Astrocyte of the spinal cord (primary cell): Measurements from ENCODE around the gene HSD17B14.

Experiments used
- DNase-seq: peaks from one replicate; pipeline ENCODE4 v3.0.0; 2011; ENCODE audit warnings: low read depth, low spot score
- H3K4me3 ChIP-seq: 2 replicates; pipeline ENCODE4 v1.5.1; 2011; ENCODE audit warnings: low read depth, mild to moderate bottlenecking, low read length, moderate library complexity
- in situ Hi-C: cut with HindIII; loops from 2 replicates; pipeline ENCODE4 v1.10.0; 2017; ENCODE audit warnings: low sequenced_read_pairs
- TF ChIP-seq, protein P1 (sequence below): IDR thresholded peaks from 2 replicates; pipeline ENCODE4 v1.5.1; 2012; ENCODE audit warnings: low read depth, mild to moderate bottlenecking, low read length, inconsistent platforms

HSD17B14 gene

DNA sequence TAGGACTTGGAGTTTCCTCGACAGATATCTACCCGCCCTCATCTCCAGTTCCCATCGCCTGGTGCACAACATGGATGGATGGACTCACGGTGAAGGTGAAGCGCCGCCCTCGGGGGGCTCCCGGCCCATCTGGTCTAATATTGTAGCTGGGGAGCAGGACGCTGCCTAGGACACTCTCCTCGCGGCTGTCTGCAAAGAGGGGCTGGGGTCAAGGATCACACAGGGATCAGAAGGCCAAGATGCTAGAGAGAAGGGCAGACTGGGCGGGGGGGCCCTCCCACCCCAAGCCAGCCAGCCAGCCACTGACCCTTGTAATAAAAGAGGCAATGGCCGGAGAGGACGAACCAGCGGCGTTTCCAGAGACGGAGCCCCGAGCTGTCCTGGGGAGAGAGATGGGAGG lies 25.0 kb upstream of the HSD17B14 start:
- DNase-seq, result no peak
- H3K4me3 ChIP-seq, result no peak overlapping the region
- in situ Hi-C loops, result no loop called here
- TF ChIP-seq, protein P1, sequence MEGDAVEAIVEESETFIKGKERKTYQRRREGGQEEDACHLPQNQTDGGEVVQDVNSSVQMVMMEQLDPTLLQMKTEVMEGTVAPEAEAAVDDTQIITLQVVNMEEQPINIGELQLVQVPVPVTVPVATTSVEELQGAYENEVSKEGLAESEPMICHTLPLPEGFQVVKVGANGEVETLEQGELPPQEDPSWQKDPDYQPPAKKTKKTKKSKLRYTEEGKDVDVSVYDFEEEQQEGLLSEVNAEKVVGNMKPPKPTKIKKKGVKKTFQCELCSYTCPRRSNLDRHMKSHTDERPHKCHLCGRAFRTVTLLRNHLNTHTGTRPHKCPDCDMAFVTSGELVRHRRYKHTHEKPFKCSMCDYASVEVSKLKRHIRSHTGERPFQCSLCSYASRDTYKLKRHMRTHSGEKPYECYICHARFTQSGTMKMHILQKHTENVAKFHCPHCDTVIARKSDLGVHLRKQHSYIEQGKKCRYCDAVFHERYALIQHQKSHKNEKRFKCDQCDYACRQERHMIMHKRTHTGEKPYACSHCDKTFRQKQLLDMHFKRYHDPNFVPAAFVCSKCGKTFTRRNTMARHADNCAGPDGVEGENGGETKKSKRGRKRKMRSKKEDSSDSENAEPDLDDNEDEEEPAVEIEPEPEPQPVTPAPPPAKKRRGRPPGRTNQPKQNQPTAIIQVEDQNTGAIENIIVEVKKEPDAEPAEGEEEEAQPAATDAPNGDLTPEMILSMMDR, result no peak

DNA sequence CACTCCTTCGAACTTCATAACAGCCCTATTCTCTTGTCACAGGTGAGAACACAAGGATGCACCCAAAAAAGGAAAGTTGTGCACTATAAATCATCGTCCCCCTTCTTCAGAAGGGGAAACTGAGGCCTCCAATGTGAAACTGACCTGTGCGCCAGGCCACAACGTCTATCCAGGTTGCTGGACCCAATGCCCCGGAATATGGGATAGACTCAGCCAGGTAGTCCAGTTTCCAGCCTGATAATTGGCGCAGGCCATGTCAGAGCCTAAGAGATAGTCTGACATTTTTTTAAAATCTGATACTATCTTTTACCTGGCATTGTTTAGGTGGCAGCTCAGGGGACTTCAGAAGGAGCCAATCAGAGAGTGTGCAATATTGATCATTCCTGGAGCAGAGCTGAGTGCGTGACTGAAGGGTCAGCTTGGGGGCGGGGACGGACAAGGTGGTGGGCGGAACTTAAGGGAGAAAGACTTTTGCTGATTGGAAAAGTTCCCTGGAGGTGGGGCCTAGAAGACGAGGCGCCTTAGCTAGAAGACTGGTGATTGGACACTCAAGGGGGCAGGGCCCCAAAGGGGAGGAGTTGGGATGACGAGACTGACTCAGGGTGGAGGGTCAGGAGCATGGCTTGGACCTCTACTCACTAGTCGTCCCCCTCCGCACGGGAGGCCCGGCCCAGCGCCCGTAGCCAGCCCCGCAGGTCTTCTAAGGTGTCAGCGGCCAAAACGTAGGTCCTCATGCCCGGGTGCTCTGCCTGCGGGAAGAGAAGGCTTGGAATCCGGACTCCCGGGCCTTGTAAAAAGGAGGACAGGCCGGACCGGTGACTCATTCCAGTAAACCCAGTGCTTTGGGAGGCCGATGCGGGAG lies 23.7 kb upstream of the HSD17B14 start:
- TF ChIP-seq, protein P1, result no peak
- in situ Hi-C loops, result no loop called here
- DNase-seq, result no peak
- no peak overlapping the region for H3K4me3 ChIP-seq

- DNase-seq, result no peak
- in situ Hi-C loops, result no loop called here
- TF ChIP-seq, protein P1, result no peak
- no peak overlapping the region for H3K4me3 ChIP-seq
Measured at GRCh38 chr19:48858984-48859710, 22.9 kb upstream of the HSD17B14 start.

DNA sequence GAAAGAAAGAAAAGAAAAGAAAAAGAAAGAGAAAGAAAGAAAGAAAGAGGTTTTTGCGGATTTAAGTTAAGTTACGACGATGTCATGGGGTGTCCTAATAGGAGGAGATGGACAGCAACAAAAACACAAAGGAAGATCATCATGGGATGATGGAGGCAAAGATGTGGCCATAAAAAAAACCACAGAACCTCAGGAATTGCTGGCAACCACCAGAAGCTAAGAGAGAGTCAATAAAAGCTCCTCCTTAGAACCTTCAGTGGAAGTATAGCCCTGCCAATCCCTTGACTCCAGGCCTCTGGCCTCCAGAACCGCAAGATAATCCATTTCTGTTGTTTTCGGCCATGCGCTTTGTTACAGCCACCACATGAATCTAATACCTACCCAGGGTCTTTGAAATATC lies 20.6 kb upstream of the HSD17B14 start:
- TF ChIP-seq, protein P1, result no peak
- in situ Hi-C loops, result no loop called here
- DNase-seq, result peak; percentile 31
- no peak overlapping the region for H3K4me3 ChIP-seq

DNA sequence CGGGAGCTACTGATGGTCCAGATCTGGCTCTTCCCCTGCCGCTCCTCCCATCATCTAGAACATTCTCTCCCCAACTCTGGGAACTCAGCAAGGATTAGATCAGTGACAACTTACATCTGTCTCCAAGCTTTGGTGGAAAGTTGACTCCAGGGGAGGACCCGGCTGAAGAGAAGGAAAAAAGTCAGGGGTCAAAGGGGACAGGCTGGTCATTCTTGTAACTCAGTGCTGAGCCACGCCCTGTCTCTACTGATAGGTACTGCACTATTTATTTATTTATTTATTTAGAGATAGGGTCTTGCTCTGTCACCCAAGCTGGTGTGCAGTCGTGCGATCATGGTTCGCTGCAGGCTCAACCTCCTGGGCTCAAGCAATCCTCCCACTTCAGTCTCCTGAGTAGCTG lies 17.8 kb upstream of the HSD17B14 start:
- no peak overlapping the region for H3K4me3 ChIP-seq
- TF ChIP-seq, protein P1, result no peak
- in situ Hi-C loops, result no loop called here
- DNase-seq, result no peak

DNA sequence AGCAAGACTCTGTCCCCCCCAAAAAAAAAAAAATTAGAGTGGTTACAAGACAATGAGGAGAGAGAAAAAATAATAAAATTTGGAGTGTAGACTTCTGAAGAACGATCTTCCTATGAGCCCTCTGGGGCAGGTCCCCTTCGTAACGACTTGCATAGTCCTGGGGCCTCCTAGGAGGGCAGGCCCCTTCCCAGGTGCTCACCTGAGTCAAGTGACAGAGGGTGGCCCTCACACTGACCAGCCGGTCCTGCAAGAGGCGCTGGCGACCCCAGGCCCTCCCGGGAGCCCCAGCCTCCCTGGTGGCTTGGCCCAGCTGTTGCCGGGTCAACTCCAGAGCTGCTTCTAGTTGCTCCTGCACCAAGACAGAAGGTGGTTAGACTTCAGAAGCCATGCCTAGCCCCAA lies 17.2 kb upstream of the HSD17B14 start:
- in situ Hi-C loops, result no loop called here
- no peak for DNase-seq
- TF ChIP-seq, protein P1, result no peak

More for the DNA sequence above, 17.2 kb upstream of the HSD17B14 start:
- no peak overlapping the region for H3K4me3 ChIP-seq
